Measurements from ENCODE around the gene SYNJ2.

- TF ChIP-seq, protein P1, sequence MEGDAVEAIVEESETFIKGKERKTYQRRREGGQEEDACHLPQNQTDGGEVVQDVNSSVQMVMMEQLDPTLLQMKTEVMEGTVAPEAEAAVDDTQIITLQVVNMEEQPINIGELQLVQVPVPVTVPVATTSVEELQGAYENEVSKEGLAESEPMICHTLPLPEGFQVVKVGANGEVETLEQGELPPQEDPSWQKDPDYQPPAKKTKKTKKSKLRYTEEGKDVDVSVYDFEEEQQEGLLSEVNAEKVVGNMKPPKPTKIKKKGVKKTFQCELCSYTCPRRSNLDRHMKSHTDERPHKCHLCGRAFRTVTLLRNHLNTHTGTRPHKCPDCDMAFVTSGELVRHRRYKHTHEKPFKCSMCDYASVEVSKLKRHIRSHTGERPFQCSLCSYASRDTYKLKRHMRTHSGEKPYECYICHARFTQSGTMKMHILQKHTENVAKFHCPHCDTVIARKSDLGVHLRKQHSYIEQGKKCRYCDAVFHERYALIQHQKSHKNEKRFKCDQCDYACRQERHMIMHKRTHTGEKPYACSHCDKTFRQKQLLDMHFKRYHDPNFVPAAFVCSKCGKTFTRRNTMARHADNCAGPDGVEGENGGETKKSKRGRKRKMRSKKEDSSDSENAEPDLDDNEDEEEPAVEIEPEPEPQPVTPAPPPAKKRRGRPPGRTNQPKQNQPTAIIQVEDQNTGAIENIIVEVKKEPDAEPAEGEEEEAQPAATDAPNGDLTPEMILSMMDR (IDR thresholded peaks at IDR 0.05), result no peak
- TF ChIP-seq POLR2AphosphoS5 (IDR thresholded peaks at IDR 0.05; ENCODE audit: low read depth, low read length) (no peak), SIN3A (IDR thresholded peaks at IDR 0.05; ENCODE audit: borderline replicate concordance, insufficient read depth, low read depth, low read length) (no peak), TCF7L2 (IDR thresholded peaks at IDR 0.05; ENCODE audit: low read depth, low read length) (no peak)
- TF ChIP-seq, protein P2, sequence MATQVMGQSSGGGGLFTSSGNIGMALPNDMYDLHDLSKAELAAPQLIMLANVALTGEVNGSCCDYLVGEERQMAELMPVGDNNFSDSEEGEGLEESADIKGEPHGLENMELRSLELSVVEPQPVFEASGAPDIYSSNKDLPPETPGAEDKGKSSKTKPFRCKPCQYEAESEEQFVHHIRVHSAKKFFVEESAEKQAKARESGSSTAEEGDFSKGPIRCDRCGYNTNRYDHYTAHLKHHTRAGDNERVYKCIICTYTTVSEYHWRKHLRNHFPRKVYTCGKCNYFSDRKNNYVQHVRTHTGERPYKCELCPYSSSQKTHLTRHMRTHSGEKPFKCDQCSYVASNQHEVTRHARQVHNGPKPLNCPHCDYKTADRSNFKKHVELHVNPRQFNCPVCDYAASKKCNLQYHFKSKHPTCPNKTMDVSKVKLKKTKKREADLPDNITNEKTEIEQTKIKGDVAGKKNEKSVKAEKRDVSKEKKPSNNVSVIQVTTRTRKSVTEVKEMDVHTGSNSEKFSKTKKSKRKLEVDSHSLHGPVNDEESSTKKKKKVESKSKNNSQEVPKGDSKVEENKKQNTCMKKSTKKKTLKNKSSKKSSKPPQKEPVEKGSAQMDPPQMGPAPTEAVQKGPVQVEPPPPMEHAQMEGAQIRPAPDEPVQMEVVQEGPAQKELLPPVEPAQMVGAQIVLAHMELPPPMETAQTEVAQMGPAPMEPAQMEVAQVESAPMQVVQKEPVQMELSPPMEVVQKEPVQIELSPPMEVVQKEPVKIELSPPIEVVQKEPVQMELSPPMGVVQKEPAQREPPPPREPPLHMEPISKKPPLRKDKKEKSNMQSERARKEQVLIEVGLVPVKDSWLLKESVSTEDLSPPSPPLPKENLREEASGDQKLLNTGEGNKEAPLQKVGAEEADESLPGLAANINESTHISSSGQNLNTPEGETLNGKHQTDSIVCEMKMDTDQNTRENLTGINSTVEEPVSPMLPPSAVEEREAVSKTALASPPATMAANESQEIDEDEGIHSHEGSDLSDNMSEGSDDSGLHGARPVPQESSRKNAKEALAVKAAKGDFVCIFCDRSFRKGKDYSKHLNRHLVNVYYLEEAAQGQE (IDR thresholded peaks at IDR 0.05; ENCODE audit: insufficient read depth in 1 of 2, low read depth in 2 of 2, low read length in 1 of 2), result no peak
Measured at GRCh38 chr6:158111987-158112386, 130.3 kb downstream of the SYNJ2 start.
